Measurements from ENCODE around the gene ELL.

GRCh38 chr19:18502246-18502637 is 19.6 kb downstream of the ELL start:
- TF ChIP-seq CTCF (IDR thresholded peaks at IDR 0.05; ENCODE audit: poor library complexity, severe bottlenecking) (no peak), EZH2 (IDR thresholded peaks at IDR 0.05; ENCODE audit: borderline replicate concordance, insufficient read depth, low read length, poor library complexity, severe bottlenecking) (no peak), EP300 (conservative IDR thresholded peaks at IDR 0.05; ENCODE audit: poor library complexity, severe bottlenecking) (no peak)
